ENCODE data around the gene SKOR1.

DNA sequence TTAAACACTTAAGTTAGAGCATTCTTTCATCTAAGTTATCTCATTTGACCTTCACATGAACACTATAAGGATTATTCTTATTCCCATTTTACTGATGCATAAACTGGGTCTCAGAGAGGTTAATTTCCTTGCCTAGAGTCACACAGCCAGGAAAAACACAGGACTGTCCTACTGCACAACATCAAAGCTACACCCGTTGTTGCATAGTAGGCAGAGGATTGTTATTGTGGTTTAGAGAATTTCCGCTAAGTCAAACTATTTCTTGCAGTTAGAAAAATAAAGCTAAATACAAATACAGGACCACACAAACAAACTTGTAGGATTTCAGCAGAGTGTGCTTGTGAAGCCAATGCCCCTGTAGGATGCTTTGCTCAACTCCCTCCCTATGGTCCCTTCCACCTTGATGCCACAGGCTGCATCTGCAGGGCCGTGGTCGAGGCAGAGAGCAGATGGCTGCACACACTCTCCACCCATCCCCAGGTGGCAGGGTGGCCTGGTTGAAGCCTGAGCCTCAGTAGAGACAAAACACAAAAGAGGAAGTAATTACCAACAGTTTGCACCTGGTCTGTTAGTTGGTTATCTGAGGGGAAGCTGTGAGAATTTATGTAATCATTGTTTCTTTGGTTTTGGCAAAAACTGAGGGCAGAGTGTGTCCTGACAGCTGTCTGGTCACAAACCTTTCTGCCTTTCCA, 41.1 kb upstream of the SKOR1 start:
- no peak for TF ChIP-seq ZNF296 (CRISPR knock-in tag; conservative IDR thresholded peaks at IDR 0.05)
- TF ChIP-seq ZBTB49 (CRISPR knock-in tag; IDR thresholded peaks at IDR 0.05; ENCODE audit: borderline replicate concordance): no peak
- TF ChIP-seq CEBPB (IDR thresholded peaks at IDR 0.05; ENCODE audit: borderline replicate concordance, low read depth, low read length): no peak
- TF ChIP-seq POLR2A (IDR thresholded peaks at IDR 0.05; ENCODE audit: insufficient read depth in 1 of 2, low read depth in 2 of 2, low read length in 2 of 2): no peak
- TF ChIP-seq RXRB (CRISPR knock-in tag; IDR thresholded peaks at IDR 0.05; ENCODE audit: borderline replicate concordance): no peak
- no peak for TF ChIP-seq EZH2 (conservative IDR thresholded peaks at IDR 0.05; ENCODE audit: low read depth, low read length)

Measured in HepG2 (cell line).